ENCODE measurements around the gene CEMIP.
"Not testable (repeated sequence)": the region's sequence is repeated elsewhere in the genome, so short reads cannot be mapped to it uniquely, and the experiment has no call there.

CEMIP gene

GRCh38 chr15:80958818-80959495 is 179.8 kb downstream of the CEMIP start:
- Histone ChIP-seq H3K4me1 (peaks cover 15% of the 10 kb centered on the region), H4K20me1 (no peaks in the 10 kb centered on the region), H3K4me2 (no peak overlapping the region), H3K9me3 (peaks cover 9% of the 10 kb centered on the region; the same call in 1 of the 2 replicates), H3K27ac (no peak overlapping the region), H3K9ac (no peak overlapping the region), H3K36me3 (peaks cover 28% of the 10 kb centered on the region), H3K4me3 (no peak overlapping the region), H3K27me3 (no peaks in the 10 kb centered on the region)
- no peak for TF ChIP-seq Cebpa-rat (IDR thresholded peaks at IDR 0.05)

- Histone ChIP-seq H3K9me3 (peaks cover 19% of the 10 kb centered on the region), H3K36me3 (peaks cover 41% of the 10 kb centered on the region)
- not testable (repeated sequence) for H3K27me3 ChIP-seq, H4K20me1 ChIP-seq, H3K4me2 ChIP-seq, H3K9ac ChIP-seq, H3K4me3 ChIP-seq, H3K4me1 ChIP-seq, H3K27ac ChIP-seq
Measured at GRCh38 chr15:80965454-80965853, 186.3 kb downstream of the CEMIP start.

GRCh38 chr15:80966431-80967197 is 187.4 kb downstream of the CEMIP start:
- Histone ChIP-seq H3K4me3 (no peak overlapping the region), H3K27me3 (no peaks in the 10 kb centered on the region), H3K9me3 (peaks cover 18% of the 10 kb centered on the region), H3K4me1 (no peaks in the 10 kb centered on the region), H3K36me3 (peaks cover 37% of the 10 kb centered on the region), H3K27ac (no peak overlapping the region), H3K9ac (no peak overlapping the region), H4K20me1 (peaks cover 14% of the 10 kb centered on the region), H3K4me2 (no peak overlapping the region)
- TF ChIP-seq Cebpa-rat (IDR thresholded peaks at IDR 0.05) = no peak

- Histone ChIP-seq H3K27me3 (no peaks in the 10 kb centered on the region), H3K27ac (no peak overlapping the region)
Measured at GRCh38 chr15:80967451-80967850, 188.3 kb downstream of the CEMIP start.

GRCh38 chr15:80967991-80968510 is 188.9 kb downstream of the CEMIP start:
- Histone ChIP-seq H3K4me2 (no peak overlapping the region), H3K36me3 (peaks cover 48% of the 10 kb centered on the region), H4K20me1 (peaks cover 27% of the 10 kb centered on the region), H3K27ac (no peak overlapping the region), H3K4me3 (no peak overlapping the region), H3K9ac (no peak overlapping the region), H3K4me1 (no peaks in the 10 kb centered on the region), H3K9me3 (peaks cover 10% of the 10 kb centered on the region), H3K27me3 (no peaks in the 10 kb centered on the region)
- no peak for TF ChIP-seq Cebpa-rat (IDR thresholded peaks at IDR 0.05)

More at GRCh38 chr15:80967451-80967850, 188.3 kb downstream of the CEMIP start:
- no peak for TF ChIP-seq Cebpa-rat (IDR thresholded peaks at IDR 0.05)
- Histone ChIP-seq H3K9ac (no peak overlapping the region), H3K4me2 (no peak overlapping the region), H3K36me3 (peaks cover 42% of the 10 kb centered on the region), H3K9me3 (peaks cover 10% of the 10 kb centered on the region), H3K4me3 (no peak overlapping the region), H4K20me1 (peaks cover 21% of the 10 kb centered on the region), H3K4me1 (no peaks in the 10 kb centered on the region)

GRCh38 chr15:80969316-80969715 is 190.1 kb downstream of the CEMIP start:
- H3K27ac ChIP-seq = no peak overlapping the region
- peaks cover 9% of the 10 kb centered on the region for H3K9me3 ChIP-seq
- H3K9ac ChIP-seq = no peak overlapping the region
- H3K4me2 ChIP-seq = no peak overlapping the region
- peaks cover 39% of the 10 kb centered on the region for H4K20me1 ChIP-seq
- no peaks in the 10 kb centered on the region for H3K27me3 ChIP-seq
- H3K36me3 ChIP-seq = peaks cover 59% of the 10 kb centered on the region
- no peak overlapping the region for H3K4me3 ChIP-seq
- H3K4me1 ChIP-seq = no peaks in the 10 kb centered on the region
- TF ChIP-seq Cebpa-rat (IDR thresholded peaks at IDR 0.05) = no peak

- Histone ChIP-seq H3K4me2 (no peak overlapping the region), H3K4me3 (no peak overlapping the region), H3K4me1 (no peaks in the 10 kb centered on the region), H3K9ac (no peak overlapping the region), H4K20me1 (peaks cover 42% of the 10 kb centered on the region), H3K36me3 (peaks cover 59% of the 10 kb centered on the region), H3K9me3 (0 out of 2 replicates have a peak, but pooled peaks cover under 1% of the 10 kb centered on the region), H3K27ac (no peak overlapping the region), H3K27me3 (no peaks in the 10 kb centered on the region)
- TF ChIP-seq Cebpa-rat (IDR thresholded peaks at IDR 0.05) = no peak
Measured at GRCh38 chr15:80970018-80970657, 191.0 kb downstream of the CEMIP start.

- Histone ChIP-seq H3K27me3 (no peaks in the 10 kb centered on the region), H3K36me3 (peaks cover 61% of the 10 kb centered on the region), H3K9ac (no peak overlapping the region), H3K9me3 (no peaks in the 10 kb centered on the region), H3K27ac (no peak overlapping the region), H3K4me2 (no peak overlapping the region), H4K20me1 (peaks cover 47% of the 10 kb centered on the region), H3K4me3 (no peak overlapping the region), H3K4me1 (no peaks in the 10 kb centered on the region)
- TF ChIP-seq Cebpa-rat (IDR thresholded peaks at IDR 0.05) = no peak
Measured at GRCh38 chr15:80970658-80971057, 191.5 kb downstream of the CEMIP start.

- no peak overlapping the region for H3K27ac ChIP-seq
- no peak overlapping the region for H3K4me2 ChIP-seq
- H3K4me1 ChIP-seq = no peaks in the 10 kb centered on the region
- H3K4me3 ChIP-seq = no peak overlapping the region
- no peaks in the 10 kb centered on the region for H3K27me3 ChIP-seq
- H3K9me3 ChIP-seq = no peaks in the 10 kb centered on the region
- H3K9ac ChIP-seq = no peak overlapping the region
- TF ChIP-seq Cebpa-rat (IDR thresholded peaks at IDR 0.05) = no peak
- peaks cover 66% of the 10 kb centered on the region for H3K36me3 ChIP-seq
- peaks cover 52% of the 10 kb centered on the region for H4K20me1 ChIP-seq
Measured at GRCh38 chr15:80971143-80971542, 192.0 kb downstream of the CEMIP start.

GRCh38 chr15:80972276-80972675 is 193.1 kb downstream of the CEMIP start:
- no peak overlapping the region for H3K4me3 ChIP-seq
- H4K20me1 ChIP-seq = peaks cover 63% of the 10 kb centered on the region
- H3K9me3 ChIP-seq = no peaks in the 10 kb centered on the region
- H3K27ac ChIP-seq = no peak overlapping the region
- no peak overlapping the region for H3K9ac ChIP-seq
- no peak for TF ChIP-seq Cebpa-rat (IDR thresholded peaks at IDR 0.05)
- H3K36me3 ChIP-seq = peaks cover 72% of the 10 kb centered on the region
- H3K4me2 ChIP-seq = no peak overlapping the region
- no peaks in the 10 kb centered on the region for H3K4me1 ChIP-seq
- H3K27me3 ChIP-seq = no peaks in the 10 kb centered on the region
